HTR-8/SVneo (cell line): ENCODE measurements around the gene SSBP3.
"Not testable (repeated sequence)": the region's sequence is repeated elsewhere in the genome, so short reads cannot be mapped to it uniquely, and the experiment has no call there.

Source experiments
- DNase-seq: peaks from one replicate; pipeline ENCODE4 v3.0.0; 2011; ENCODE audit warnings: low spot score, mixed read lengths; ENCODE audit not compliant: insufficient read length
- FAIRE-seq: peaks from 2 replicates; lab custom pipeline; 2011; peaks lifted over from hg19 to GRCh38; lab: Jason Lieb, UNC

The SSBP3 gene

DNA sequence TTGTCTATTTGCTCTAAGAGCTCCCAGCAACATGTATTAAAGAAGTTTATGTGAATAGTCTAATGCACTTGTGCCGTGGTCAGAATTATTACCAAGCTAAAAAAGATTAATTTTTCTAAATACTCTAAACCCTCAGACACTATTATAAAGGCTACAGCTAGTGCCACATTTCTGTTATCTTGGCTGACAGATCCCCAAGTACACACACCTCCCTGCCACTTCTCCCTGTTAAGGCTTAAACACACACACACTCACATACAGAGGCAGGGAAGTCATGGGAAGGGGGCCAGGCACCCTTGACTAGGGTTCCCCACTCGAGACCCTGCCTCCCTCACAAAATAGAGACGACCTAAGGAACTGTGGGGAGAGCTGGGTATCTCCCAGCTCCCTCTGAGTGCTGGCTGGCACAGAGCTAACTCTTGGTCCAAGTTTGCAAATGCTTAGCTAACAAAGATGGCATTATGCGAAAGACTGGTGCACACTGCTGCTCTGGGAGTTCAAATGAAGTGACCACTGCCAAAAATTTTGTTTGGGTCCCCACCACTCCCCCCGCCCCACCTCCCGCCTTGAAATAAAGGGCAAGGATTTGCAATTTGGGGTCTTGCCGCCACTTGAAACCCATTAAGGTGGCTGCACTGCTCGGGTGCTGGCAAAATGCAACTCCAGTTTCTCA, 9.8 kb downstream of the SSBP3 start:
- DNase-seq (no peak), FAIRE-seq (no peak)

DNA sequence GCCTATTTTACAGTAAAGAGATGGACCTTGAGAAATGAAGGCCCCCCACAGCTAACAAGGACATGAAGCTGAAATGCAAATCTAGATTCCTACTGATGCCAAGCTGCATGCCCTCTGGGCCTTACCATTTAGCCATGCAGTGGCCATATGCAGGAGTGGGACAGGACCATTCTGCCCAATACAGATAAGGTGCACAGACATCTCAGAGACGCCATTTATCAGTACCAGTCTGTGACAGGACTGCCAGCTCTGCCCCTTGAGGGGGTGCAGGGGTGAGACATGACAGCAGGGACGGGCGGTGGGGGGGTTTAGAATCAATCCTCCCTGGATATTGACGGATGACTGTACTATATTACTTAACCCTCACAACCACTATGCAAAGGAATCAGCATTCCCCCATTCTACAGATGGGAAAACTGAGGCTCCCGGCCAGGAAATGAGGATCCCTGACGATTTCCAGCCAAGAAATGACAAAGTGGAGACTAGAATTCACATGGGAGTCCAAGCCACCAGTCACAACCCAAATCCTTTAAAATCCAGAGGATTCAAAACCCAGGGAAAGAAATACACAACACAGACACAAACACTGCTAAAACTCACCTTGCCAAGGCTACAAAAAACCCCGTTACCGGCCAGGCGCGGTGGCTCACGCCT, 10.8 kb downstream of the SSBP3 start:
- DNase-seq (no peak), FAIRE-seq (no peak)

DNA sequence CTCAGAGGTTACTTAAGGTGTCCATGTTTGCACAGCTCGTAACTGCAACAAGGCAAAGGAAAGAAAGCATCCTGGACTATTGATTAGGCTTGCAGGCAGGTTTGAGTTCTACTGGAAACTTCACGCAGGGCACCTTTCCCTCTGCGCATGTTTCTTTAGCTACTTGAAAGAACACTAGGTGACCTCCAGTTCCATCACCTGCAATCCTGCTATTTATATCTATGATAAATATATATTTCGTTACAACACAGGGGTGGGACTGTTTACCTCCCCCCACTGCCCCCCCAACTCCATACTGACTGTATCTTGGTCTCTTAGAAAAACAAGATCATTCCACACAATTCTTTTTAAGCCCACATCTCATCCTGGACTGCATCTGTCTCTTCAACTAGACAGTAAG, 12.1 kb downstream of the SSBP3 start:
- FAIRE-seq (no peak), DNase-seq (no peak)

DNA sequence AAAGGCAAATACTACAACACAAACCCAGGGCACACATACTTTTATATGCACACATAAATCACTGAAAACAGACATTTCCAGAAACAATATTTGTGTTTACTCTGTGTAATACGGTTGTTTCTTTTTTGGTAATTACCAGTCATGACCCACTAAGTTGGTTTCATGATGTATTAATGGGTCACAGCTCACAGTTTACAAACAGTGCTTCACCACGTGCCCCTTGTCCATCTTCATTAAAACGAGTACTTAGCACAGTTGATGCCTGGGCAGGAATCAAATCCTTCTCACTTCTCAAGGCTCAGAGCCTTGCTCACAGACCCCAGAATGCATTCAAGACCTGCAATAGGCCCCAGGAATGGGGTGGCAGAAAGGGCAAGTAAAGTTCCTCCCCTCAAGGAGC, 13.8 kb downstream of the SSBP3 start:
- FAIRE-seq (no peak), DNase-seq (no peak)

DNA sequence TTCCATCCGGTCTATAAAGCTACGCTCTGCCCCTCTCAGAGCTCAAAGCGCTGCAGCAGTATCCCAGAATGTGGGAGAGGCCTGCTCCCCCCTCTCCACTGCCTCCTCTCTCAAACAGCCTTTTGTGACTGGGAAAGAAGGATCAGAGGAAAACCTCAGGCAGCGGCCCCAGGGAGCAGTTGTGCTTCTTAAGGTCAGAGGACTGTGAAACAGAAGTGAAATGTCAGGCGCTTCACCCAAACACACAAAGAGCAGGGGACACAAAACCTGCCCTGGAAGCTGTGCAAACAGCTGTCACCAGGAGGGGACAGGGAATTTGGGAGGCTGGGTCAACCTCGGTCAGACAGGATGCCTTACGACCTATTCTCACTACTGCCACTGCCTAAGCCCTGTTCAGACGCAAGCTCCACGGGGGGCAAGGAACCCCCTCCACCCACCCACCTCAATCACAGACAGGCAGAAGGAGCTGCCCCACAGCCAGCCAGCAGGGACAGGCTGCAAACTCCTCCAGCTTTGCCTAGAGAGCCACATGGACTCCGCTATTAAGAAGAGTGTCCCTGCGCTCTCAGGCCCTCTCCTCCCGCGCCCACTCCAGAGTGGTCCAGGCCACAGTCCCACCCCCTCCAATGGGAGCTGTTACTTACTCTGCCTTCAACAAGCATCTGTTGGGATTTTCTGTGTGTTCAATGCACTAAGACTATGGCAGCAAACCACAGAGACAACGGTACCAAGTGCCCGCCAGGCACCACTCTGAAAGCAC, 14.6 kb downstream of the SSBP3 start:
- no peak for FAIRE-seq
- no peak for DNase-seq

DNA sequence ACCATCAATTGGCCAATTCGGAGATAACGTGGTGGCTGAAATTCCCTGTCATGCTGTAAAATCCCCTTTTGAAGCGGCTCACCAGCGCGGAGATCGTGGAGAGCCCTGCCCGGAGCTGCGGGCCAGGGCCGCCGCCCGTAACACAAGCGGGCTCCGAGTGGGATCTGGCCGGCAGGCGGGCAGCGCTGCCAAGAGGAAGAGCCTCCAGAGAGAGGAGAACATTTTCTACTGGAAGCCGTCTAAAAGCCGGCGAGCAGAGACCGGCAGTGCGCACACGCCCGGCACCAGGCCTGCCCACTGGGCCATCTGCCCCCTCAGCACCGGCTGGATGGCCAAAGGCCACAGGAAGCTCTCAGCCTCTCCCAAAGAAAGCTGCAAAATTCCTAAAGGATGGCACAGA, 15.5 kb downstream of the SSBP3 start:
- no peak for FAIRE-seq
- no peak for DNase-seq

DNA sequence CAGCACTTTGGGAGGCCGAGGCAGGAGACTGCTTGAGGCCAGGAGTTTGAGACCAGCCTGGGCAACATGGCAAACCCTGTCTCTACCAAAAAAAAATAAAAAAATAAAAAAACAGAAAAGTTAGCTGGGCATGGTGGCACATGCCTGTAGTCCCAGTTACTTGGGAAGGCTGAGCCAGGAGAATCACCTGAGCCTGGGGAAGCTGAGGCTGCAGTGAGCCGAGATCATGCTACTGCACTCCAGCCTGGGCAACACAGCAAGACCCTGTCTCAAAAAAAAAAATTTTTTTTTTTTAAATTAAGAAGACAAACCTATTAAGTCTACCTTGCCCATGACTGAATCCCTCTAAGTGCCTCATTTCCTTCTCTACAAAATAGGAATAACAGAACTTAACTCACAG, 16.6 kb downstream of the SSBP3 start:
- FAIRE-seq = not testable (repeated sequence)

DNA sequence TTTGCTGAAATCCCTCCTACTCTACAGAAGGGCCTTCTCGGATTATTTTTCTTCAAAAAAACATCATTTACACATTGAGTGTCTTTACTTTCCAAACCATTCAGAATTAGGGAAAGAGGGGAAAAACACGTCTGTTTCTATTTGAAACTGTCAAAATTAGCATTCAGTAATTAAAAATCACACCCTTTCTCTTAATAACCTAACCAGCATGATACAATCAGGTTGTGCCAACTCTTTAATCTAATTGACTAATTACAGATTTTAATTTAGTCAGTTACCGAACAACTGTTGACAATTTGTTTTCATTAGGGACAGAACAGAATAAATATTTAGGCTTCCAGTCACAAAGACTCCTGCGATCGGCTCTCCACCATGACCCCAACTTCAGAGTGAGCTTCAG, 18.8 kb downstream of the SSBP3 start:
- FAIRE-seq (no peak), DNase-seq (no peak)

More for the DNA sequence above, 16.6 kb downstream of the SSBP3 start:
- not testable (repeated sequence) for DNase-seq

DNA sequence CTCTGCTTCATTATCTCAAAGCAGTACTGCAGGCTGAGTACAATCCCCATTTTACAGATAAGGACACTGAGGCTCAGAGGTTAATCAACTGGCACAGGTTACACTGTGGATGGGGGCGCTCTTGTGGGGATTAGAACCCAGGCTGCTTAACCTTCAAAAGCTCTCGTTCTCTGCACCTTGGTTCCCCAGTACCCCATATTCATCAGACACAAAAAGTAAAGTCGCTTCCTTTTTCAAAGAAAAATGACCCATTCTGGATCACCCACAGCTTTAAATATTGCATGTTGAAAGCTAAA, 20.5 kb downstream of the SSBP3 start:
- DNase-seq (no peak), FAIRE-seq (no peak)

DNA sequence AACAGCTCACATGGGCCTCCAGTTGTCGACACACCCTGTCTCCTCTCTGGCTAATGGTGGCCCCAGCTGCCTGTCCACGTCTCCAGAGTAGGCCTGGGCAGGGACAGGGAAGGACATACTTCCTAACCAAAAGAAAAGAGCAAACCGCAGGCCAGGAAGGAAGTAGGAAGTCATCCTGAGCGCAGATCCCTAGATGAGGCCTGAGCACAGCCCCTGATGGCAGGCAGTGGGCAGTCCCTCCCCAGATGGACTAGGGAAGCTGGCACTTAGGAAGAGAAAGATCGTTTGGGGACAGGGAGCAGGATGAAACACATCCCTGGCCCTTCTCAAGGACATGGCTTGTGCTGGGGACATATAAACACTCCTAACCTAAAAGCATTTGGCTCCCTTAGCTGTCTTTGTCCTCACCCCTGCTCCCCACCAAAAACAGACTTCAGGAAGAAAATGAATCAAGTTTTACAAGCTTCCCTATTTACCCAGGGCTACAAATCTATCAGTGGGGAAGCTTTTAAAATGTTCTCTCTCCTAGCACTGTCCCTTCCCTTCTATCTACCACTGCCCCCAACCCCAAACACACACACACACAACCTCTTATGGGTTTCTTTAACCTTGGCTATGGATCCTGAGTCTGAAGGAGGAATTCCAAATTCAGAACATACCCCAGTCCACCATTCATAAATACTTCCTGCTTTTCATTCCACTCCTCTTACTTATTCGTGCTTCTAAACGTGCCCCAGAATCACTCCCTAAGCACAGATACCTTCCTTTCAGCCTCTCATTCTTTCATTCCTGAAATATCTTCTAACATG, 21.1 kb downstream of the SSBP3 start:
- FAIRE-seq = no peak
- DNase-seq = no peak

DNA sequence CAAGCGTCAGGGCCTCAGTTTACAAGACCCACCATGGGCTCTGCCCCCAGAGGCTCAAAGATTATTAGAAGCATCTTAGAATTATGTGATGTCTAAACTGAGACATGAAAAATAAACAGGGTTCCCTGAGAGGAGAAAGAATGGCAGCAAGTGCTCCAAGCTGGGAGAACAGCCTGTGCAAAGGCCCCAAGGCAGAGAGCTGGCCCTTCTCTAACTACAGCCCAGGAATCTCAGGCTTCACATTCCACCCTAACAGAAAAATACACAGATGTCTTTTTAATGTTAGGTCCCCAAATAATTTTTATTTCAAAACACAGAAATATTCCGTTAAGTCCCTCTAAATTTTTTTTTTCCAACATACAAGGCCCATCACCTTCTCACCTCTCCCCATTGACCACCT, 21.7 kb downstream of the SSBP3 start:
- no peak for DNase-seq
- no peak for FAIRE-seq

DNA sequence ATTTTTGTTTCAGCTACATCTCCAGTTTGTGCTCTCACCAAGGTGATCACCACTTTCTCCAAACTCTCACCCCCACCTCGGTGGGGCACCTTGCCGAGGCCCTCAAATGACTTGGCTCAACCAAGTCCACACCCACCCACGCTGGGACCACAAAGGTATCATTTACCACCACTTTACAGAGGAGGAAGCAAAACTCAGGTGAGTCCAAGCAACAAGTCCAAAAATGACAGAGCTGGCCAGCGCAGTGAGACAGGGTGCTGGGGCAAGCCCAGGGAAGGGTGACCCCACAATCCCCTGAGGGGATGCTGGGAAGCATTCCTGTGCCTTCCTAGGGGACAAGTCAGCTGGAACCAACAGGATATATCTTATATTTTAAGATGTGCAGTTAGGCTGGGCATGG, 24.7 kb downstream of the SSBP3 start:
- DNase-seq = no peak
- no peak for FAIRE-seq

DNA sequence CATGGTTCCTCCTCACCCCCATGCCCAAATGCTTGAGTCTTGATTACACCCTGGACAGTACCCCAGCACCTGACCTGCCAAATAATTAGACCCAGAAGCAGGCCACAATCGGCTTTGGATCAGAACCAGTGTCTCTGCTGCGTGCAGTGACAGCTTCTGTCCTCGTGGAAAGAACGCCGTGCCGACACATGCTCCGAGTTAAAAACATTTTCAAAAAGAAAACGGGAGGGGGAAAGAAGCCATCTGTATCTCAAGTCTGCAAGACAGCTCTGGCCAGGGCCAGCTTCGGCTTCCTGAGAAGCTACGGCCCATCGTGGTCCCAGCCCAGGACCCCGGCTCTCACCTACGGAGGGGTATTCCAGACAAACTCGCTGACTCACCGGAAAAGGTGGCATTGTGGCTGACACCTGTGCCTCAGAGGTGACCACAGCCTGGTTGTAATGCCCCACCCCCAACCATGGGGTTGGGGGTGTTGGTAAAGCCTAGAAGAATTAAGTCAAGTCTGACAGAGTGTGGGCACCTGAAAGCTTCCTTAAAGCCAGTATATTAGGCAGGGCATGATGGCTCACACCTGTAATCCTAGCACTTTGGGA, 25.8 kb downstream of the SSBP3 start:
- DNase-seq (no peak), FAIRE-seq (no peak)

DNA sequence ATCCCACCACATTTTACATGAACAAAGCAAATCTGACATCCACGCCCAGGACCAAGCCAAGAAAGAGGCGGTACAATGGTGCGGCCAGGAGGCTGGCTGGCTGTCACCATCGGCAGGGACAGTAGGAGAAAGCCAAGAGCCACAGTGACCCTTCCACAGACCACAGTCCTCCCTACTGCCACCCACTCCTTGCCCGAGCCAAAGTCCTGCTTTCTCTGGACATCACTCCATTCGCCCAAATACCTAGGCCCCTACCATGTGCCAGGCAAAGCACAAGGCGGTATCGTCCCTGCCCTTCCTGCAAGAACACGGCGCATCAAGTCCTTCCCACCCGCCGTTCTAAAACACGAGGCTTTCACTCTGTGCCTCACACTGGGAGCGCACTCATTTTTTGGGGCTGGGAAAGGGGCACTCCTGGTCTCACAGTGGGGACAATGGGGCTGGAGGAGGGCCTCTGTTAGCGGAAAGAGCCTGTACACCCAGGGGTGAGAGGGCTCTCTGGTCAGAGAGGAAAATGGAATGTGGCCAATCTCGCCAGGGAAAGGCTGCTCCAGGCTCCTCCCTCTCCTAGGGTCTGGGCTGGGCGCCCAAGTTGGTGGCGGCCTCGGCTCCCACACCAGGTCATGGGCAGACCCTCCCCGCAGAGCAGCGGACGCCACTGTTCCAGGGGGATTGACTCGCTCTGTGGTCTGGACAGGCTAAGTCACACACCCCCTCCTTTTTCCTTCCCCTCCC, 26.5 kb downstream of the SSBP3 start:
- FAIRE-seq (no peak), DNase-seq (no peak)

DNA sequence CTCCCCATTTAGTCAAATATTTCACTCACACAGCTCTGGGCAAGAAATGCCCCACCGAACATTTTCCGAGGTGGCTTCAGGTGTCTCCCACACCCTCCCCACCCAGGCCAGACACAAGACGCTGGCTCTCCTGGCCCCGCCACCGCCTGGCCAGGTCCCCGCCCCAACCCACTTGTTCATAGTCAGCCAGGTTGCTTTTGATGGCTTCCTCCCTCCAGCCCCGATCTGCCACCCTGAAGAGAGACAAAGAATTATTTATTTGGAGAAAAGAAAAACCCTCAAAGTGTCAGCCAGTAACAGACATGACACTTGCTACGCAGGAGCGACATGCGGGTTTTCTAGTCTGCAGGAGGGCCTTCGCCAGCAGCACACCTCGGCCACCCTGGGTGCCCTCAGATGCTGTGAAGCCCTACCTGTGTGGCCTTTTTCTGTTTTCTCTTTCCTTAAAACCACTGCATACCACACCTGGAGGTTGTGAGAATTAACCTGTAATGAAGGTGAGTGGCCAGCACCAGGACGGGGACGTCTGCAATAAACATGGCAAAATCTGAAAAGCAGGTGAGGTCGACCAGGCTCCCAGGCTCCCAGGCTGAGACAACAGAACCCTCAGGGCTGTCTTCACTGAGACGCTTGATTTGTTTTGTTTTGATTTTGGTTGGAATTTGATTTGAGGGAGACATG, 27.2 kb downstream of the SSBP3 start:
- DNase-seq (no peak), FAIRE-seq (no peak)

DNA sequence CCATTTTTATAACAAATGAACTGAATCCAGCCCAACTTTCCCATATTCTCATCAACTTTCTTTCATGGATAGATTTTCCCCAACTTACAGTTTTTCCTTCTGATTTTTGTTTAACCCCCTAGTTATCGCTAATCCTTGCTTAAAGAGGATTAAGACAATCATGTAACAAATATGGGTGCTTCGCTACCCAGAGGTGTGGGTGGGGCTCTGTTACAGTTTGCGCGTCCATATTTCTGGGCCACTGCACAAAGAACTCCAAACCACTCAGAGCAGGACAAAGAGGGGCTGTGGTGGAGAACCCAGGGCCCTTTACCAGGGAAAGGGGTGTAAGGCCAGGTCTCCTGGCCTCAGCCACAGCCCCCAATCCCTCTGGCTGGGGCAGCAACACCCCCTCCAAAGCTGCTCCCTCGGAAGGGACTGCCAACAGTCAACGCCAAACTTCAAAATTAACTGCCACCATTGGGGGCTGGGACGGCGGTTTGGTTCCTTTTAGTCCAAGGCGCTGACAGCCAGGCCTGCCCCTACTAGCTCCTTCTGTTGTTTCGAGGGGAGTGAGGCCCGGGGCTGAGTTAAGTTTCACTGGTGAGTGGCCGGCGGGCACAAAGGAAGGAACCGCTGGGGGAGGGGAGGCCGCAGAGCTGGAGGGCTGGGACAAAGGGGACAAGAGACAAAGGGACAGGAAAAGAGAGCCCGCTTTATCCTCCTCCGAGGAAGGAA, 27.9 kb downstream of the SSBP3 start:
- FAIRE-seq (no peak), DNase-seq (no peak)

DNA sequence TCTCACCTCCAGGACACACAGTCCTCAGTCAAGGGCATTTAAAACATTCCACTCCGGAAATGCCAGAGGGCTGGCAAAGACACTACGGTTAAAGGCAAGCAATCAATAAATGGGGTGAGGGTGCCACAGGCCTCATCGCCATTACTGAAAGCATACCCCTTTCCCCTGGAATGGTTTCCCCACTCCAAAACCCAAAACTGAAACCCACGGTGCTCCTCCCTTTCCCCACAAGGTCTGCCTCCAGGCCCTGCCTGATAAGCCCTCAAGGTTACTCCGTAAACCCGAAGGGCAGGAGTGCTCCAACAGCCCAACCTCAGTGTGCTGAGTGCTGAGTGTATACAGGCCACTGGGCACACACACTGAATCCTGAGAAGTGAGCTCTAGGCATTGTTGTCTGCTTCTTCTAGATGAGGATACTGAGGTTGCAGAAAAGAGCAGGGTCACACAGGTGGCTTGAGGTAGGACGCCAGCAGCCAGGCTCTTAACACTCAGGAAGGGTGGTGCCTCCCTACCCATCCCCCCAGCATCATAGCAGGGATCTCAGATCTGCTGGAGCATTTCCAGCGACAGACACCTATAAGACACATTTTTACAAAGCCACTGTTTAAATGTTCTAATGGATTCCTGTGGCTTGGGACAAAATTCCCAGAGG, 29.0 kb downstream of the SSBP3 start:
- DNase-seq = no peak
- no peak for FAIRE-seq

DNA sequence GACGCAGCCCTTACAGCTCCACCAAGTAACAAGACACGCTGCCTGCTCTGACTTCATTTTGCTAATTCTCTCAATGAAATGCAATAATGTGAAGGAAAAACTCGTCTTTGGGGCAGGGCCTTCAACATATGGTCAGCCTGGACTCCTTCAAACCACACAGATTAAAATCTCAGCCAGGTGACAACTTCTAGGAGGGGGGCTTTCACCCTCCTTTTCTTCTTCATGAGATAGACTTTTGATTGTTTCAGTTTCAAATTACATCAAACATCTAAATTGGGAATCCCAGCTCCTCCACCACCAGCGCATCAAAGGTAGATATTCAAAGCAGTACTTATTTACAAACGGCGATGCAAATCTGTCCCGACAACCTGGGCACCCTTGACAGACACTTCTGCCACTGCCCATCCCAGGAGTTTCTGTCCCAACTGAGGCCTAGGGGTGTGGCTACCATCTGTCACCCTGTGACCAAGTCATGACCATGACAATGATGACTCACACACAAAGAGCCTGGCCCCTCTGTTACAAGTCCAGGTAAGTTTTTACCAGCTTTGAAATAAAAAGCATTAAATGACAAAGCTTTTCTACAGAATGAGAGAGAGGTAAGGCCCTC, 29.7 kb downstream of the SSBP3 start:
- DNase-seq = no peak
- no peak for FAIRE-seq
